ENCODE measurements around the gene DCAF12L1.

DCAF12L1 gene

DNA sequence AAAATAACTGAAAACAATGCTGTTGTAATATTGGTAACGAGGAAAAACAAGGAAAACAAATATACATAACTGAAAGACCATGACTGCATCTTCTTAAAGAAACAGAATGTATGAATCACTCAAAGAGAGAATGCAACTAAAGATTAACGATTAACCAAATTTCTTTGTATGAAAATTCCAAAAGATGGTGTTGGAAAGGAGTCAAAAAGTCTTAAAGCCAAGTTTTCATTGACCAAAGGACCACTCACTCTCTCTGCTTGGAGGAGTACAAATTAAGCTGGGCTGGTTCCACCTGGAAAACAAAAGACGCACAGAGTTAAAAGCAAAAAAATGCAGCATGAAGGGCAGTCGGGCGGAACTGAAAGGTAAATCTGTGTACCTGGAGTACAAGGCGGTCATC lies 1.8 kb downstream of the DCAF12L1 start:
- in situ Hi-C loops (cut with MboI; ENCODE audit: low sequenced_read_pairs, unreplicated experiment), result no loop called here
- TF ChIP-seq, protein P1, sequence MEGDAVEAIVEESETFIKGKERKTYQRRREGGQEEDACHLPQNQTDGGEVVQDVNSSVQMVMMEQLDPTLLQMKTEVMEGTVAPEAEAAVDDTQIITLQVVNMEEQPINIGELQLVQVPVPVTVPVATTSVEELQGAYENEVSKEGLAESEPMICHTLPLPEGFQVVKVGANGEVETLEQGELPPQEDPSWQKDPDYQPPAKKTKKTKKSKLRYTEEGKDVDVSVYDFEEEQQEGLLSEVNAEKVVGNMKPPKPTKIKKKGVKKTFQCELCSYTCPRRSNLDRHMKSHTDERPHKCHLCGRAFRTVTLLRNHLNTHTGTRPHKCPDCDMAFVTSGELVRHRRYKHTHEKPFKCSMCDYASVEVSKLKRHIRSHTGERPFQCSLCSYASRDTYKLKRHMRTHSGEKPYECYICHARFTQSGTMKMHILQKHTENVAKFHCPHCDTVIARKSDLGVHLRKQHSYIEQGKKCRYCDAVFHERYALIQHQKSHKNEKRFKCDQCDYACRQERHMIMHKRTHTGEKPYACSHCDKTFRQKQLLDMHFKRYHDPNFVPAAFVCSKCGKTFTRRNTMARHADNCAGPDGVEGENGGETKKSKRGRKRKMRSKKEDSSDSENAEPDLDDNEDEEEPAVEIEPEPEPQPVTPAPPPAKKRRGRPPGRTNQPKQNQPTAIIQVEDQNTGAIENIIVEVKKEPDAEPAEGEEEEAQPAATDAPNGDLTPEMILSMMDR (IDR thresholded peaks at IDR 0.05; ENCODE audit: borderline replicate concordance, control extremely low read depth, extremely low read depth, insufficient read depth, missing control alignments), result no peak
- no peak for DNase-seq (ENCODE audit: low spot score)

DNA sequence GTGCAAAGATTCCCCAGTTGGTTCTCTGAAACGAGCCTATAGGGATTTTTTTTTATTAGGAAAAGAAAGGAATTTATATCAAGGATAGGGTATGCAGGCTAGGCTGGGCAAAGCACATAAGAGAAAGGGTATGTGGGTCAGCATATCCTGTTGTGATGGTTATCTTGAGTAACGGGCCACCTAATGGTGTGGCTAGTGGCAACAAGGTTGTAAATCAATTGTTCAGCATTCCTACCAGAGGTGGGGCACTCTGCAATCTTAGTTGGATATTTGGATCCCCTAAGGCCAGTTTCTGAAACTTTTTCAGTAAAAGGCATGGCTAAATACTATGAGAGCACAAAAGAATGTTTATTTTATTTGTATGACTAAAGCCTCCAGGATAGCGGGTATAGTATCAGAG lies 42.7 kb downstream of the DCAF12L1 start:
- in situ Hi-C loops (cut with MboI; ENCODE audit: low sequenced_read_pairs, unreplicated experiment), result no loop called here
- TF ChIP-seq, protein P1 (IDR thresholded peaks at IDR 0.05; ENCODE audit: borderline replicate concordance, control extremely low read depth, extremely low read depth, insufficient read depth, missing control alignments), result no peak
- DNase-seq (ENCODE audit: low spot score), result no peak
